ENCODE results near the gene NPRL2.
A peak's percentile ranks its signal among the peaks of the same experiment; 100 is the strongest.

NPRL2 gene

DNA sequence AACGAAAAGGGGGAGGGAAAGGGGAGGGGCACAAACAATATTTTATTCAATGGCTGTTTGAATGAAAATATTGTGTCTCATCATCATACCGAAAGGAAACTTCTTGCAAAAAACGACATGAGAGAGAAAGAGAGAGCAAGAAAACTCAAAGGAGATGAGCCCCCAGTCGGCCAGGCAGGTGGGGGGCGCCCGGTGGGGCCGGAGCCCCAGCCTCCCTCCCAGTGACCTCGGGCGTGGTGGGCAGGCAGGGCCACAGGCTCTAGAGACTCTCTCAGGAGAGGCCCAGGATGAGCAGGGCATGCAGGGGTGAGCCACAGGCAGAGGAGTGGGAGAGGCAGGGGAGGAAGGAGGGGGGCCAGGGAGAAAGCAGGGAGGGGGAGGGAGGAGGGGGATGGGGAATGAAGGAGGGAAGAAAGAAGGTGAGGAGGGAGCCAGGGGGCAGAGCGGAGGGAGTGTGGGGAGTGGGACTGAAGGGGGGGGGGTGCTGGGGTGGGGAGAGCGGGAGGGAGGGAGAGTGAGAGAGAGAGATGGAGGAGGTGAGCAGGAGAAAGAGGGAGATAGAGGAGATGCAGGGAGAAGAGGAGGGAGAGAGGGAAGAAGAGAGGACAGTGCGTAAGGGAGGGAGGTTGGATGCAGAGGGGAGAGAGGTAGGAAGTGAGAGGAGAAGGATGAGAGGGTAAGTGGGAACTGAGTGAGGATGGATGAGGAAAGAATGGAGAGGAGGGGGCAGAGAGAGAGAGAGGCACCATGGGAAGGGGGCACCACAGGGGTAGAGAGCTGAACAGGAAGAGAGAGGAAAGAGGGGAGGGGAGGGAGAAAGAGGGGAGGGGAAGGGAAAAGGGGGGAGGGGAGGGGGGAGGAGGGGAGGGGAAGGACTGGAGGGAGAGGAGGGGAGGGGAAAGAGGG is 22.8 kb upstream of the NPRL2 start:
- no peak for DNase-seq (ENCODE audit: low read depth, low spot score)

GRCh38 chr3:50372349-50372748 is 21.8 kb upstream of the NPRL2 start:
- DNase-seq (ENCODE audit: low read depth, low spot score), result no peak

GRCh38 chr3:50371133-50371685 is 20.6 kb upstream of the NPRL2 start:
- DNase-seq (ENCODE audit: low read depth, low spot score), result no peak

- no peak for DNase-seq (ENCODE audit: low read depth, low spot score)
These were observed 20.0 kb upstream of the NPRL2 start for GRCh38 chr3:50370594-50370993.

GRCh38 chr3:50369012-50369670 is 18.6 kb upstream of the NPRL2 start:
- no peak for DNase-seq (ENCODE audit: low read depth, low spot score)

DNA sequence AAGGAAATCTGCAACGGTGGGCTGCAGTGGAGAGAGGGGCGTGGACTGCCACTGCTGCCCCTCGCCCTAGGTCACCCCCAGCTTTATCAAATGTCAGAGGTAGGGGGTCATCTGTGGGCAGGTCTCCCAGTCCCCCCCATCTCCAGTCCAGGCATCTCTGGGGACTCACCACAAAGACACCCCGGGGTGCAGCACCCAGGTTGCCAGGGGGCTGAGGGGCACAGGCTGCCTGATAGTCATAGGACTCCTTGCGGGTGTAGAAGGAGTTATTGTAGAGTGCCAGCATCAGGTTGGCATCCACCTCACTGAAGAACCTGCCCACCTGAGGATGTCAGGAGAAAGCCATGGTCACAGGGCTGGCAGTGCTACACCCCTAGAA is 15.3 kb upstream of the NPRL2 start:
- DNase-seq (ENCODE audit: low read depth, low spot score), result no peak

DNA sequence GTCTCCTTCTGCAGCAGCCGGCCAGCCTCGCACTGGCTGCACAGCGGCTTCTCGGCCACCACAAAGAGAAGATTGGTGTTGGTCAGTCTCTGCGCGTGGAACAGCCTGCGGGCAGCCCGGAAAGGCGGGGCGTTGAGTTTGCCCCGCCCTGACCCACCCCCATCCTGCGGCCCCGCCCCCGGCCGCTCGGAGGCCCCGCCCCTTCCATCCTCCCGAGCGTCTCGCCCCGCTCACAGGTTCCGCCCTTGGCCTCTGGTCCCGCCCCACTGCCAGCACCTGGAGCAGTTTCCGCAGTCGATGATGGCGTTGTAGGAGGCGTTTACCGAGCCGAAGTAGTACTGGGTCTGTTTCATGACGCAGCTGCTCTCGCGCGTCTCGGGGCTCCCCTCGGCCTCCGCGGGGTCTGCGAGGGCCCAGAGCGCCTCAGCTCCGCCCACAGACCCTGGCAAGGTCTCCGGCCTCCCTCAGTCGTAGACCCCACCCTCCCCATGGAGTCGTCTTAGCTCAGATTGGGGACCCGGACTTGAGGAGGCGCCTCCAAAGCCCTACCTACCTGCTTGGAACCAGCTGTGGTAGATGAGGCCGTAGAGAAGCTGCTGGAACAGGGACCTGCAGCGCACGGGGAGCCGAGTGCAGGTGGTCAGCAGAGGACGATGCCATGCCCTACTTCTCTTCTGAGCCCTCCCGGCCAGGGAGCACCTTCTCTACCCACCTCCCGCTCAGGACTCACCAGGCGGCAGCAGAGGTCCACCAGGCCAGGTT is 14.7 kb upstream of the NPRL2 start:
- DNase-seq (ENCODE audit: low read depth, low spot score), result no peak

GRCh38 chr3:50364573-50365079 is 14.1 kb upstream of the NPRL2 start:
- no peak for DNase-seq (ENCODE audit: low read depth, low spot score)

DNA sequence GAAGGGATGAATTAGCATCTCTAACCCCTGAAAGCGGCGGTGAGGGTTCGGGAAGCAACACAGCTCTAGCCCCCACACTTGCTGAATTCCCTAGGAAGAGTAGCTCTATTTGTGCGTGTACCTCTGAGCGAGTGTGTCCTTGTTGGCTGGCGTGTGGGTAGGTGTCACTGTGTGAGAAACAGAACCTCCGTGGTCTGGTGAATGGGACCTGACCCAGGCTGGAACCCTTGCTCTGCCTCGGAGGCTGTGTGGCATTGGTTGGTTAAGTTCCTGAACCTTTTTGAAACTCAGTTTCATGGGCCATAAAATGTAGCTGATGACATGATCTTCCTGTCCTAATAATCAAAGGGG is 9.2 kb upstream of the NPRL2 start:
- DNase-seq (ENCODE audit: low read depth, low spot score), result no peak

- DNase-seq (ENCODE audit: low read depth, low spot score), result peak; percentile 90
These were observed 8.6 kb upstream of the NPRL2 start, which contains the start of gene TMEM115 for GRCh38 chr3:50358911-50359759. Gene TMEM115, minus strand, starts transcription at chr3:50359521. Its CDS starts 458 bp downstream, at chr3:50359063.

DNA sequence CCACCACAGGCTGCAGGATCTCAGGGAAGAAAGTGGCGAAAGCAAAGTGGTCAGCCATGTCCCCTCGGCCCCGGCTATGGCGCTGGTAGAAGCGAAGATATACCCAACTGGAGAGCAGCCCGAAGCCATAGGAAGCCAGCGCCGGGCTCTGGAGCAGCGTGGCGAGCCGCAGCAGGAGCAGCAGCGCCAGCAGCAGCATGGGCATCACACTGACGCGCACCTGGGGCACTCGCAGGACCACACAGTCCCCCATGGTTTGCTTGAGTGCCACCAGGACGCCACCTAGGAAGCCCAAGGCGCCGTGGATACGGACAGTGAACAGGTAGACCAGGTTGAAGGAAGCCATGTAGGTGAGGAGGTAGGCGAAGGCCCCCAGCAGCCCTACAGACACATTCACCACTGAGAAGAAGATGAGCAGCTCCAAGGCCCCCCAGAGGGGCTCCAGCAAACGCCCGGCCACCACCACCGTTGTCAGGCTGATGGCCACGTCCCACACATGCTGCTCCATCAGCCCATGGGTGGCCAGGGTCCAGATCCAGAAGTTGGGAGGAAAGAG is 7.9 kb upstream of the NPRL2 start:
- DNase-seq (ENCODE audit: low read depth, low spot score), result no peak

DNA sequence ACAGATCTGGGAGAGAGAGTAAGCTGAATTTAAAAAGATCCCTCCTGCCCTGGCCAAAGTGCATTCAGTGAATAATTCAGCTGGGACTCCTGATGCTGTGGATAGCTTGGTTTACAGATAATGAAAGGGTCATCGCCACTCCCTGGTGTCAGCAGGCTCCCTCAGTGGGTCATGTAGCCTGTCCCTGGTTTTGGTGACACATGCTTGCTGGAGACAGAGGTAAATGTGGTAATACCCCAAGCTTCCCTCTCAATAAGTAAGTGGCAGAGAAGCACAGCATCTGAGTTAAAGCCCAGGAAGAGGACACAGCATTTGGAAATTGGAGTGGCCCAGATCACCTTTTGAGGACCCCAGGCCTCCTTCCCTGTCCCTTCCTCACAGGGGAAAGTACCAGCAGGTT is 6.9 kb upstream of the NPRL2 start:
- no peak for DNase-seq (ENCODE audit: low read depth, low spot score)

- DNase-seq (ENCODE audit: low read depth, low spot score), result no peak
These were observed 6.0 kb upstream of the NPRL2 start for GRCh38 chr3:50356553-50356952.

- no peak for DNase-seq (ENCODE audit: low read depth, low spot score)
These were observed 5.4 kb upstream of the NPRL2 start for GRCh38 chr3:50355829-50356552.

DNA sequence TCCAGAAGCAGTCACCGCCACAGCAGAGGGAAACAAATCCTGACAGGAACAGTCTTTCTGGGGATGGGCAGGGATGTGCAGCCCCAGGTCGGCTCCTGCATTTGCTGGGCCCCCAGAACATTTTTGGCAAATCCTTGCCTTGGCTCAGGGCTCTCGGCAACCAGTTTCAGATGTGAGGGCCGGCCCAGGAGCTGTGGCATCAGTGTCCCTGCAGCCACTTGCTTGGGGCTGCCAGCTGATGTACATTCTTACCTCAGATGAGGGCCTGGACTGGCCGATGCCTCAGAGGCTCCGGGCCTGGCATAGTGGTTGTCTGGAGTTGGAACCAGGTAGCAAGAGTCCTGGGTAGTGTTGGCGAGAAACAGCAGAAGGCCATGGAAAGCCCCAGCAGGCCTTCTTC is 4.3 kb upstream of the NPRL2 start:
- no peak for DNase-seq (ENCODE audit: low read depth, low spot score)

GRCh38 chr3:50354186-50354764 is 3.7 kb upstream of the NPRL2 start:
- no peak for DNase-seq (ENCODE audit: low read depth, low spot score)

DNA sequence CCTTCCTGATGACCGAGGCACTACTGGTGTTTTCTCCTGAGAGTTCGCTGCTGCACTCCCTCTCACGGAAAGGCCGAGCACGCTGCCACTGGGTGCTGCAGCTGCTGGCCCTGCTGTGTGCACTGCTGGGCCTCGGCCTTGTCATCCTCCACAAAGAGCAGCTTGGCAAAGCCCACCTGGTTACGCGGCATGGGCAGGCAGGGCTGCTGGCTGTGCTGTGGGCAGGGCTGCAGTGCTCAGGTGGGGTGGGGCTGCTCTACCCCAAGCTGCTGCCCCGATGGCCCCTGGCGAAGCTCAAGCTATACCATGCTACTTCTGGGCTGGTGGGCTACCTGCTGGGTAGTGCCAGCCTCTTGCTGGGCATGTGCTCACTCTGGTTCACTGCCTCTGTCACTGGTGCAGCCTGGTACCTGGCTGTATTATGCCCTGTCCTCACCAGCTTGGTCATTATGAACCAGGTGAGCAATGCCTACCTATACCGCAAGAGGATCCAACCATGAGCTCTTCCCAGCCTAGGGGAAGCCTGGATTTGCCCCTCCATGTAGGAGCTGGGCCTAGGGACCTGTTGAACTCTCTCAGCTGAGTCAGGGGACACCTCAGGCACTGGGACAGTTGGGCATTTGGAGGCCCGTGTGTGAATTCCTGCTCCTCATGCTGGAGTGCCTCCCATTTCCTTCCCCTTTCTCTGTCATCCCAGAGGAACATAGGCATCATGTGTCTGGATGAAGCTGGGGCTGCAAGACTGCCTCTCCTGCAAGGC is 2.9 kb upstream of the NPRL2 start:
- no peak for DNase-seq (ENCODE audit: low read depth, low spot score)

- DNase-seq (ENCODE audit: low read depth, low spot score), result no peak
These were observed 2.2 kb upstream of the NPRL2 start for GRCh38 chr3:50352781-50353180.

GRCh38 chr3:50351323-50351697 is 735 bp upstream of the NPRL2 start:
- no peak for DNase-seq (ENCODE audit: low read depth, low spot score)

All from brain pericyte (primary cell).